OCI-LY7 (cell line): ENCODE data around the gene PRKD2. TPM values are rescaled to one million over a fixed set of nuclear protein-coding genes. Genes with fewer than 3 reads are reported as not detected.

Experiments used
- BruUV-seq: library from RNA; stranded (reverse); fragments of 400-500 nt; replicated peaks from 2 replicates; lab custom pipeline; 2021; lab: Mats Ljungman, UMichigan
- CTCF ChIA-PET: fragments of 300-600 bp; sonication (Branson Sonifier 250); formaldehyde crosslinking; loops from one replicate; lab custom pipeline; 2022; ENCODE audit warnings: antibody characterized with exemption; ENCODE audit not compliant: unreplicated experiment; lab: Charles Lee
- POLR2A ChIA-PET: fragments of 300-600 bp; sonication (Branson Sonifier 250); formaldehyde crosslinking; loops from one replicate; lab custom pipeline; 2022; ENCODE audit warnings: antibody characterized with exemption; lab: Charles Lee
- DNase-seq: peaks from one replicate; pipeline ENCODE4 v3.0.0-alpha.2; 2015; ENCODE audit warnings: low spot score
- H2AFZ ChIP-seq: fragments of 200-600 bp; sonication (generic), shearing (Covaris generic); 2 replicates; pipeline ENCODE4 v1.6.1; 2014; ENCODE audit warnings: mild to moderate bottlenecking, antibody characterized with exemption, low read length, moderate library complexity
- H3K27ac ChIP-seq: fragments of 200-600 bp; sonication (generic); 2 replicates; pipeline ENCODE4 v1.5.1; 2014; ENCODE audit warnings: mixed run types, low read depth, mild to moderate bottlenecking, moderate library complexity, low read length, inconsistent platforms; ENCODE audit not compliant: poor library complexity, severe bottlenecking
- H3K36me3 ChIP-seq: fragments of 200-600 bp; sonication (generic); 2 replicates; pipeline ENCODE4 v1.6.1; 2014; ENCODE audit warnings: mild to moderate bottlenecking, antibody characterized with exemption, low read length, moderate library complexity, mixed read lengths; ENCODE audit not compliant: insufficient read depth
- H3K4me1 ChIP-seq: fragments of 200-600 bp; sonication (generic); 2 replicates; pipeline ENCODE4 v1.5.1; 2014; ENCODE audit warnings: mild to moderate bottlenecking, low read length; ENCODE audit not compliant: insufficient read depth, poor library complexity, severe bottlenecking
- H3K4me2 ChIP-seq: fragments of 200-600 bp; sonication (generic); 2 replicates; pipeline ENCODE4 v1.6.1; 2014; ENCODE audit warnings: mild to moderate bottlenecking, low read length
- H3K4me3 ChIP-seq: fragments of 200-600 bp; sonication (generic); 2 replicates; pipeline ENCODE4 v1.5.1; 2014; ENCODE audit warnings: mild to moderate bottlenecking, low read depth, low read length; ENCODE audit not compliant: poor library complexity, severe bottlenecking
- H3K79me2 ChIP-seq: fragments of 200-600 bp; sonication (generic); 2 replicates; pipeline ENCODE4 v1.6.1; 2016; ENCODE audit warnings: low read depth, mild to moderate bottlenecking, low read length, moderate library complexity, mixed read lengths; ENCODE audit not compliant: insufficient read depth
- H3K9me2 ChIP-seq: fragments of 200-600 bp; sonication (generic); 2 replicates; pipeline ENCODE4 v1.6.1; 2016; ENCODE audit warnings: mild to moderate bottlenecking, low read length, mixed read lengths; ENCODE audit not compliant: insufficient read depth
- H3K9me3 ChIP-seq: fragments of 200-600 bp; sonication (generic); 2 replicates; pipeline ENCODE4 v1.6.1; 2014; ENCODE audit warnings: mild to moderate bottlenecking, mixed run types, low read length, mixed read lengths
- H4K20me1 ChIP-seq: fragments of 200-600 bp; sonication (generic); 2 replicates; pipeline ENCODE4 v1.6.1; 2014; ENCODE audit warnings: mild to moderate bottlenecking, antibody characterized with exemption, low read length, moderate library complexity, mixed read lengths; ENCODE audit not compliant: insufficient read depth
- EZH2phosphoT487 ChIP-seq: fragments of 200-600 bp; sonication (generic); IDR thresholded peaks from 2 replicates; pipeline ENCODE4 v1.6.1; 2018; ENCODE audit warnings: low read depth, borderline replicate concordance, mild to moderate bottlenecking, mixed run types, antibody characterized with exemption, low read length, moderate library complexity, mixed read lengths
- intact Hi-C: fragments of 100-400 bp; cut with micrococcal nuclease; formaldehyde crosslinking; loops from one replicate; pipeline ENCODE4 v1.10.0; 2022; ENCODE audit not compliant: unreplicated experiment
- total RNA-seq, 2 experiments: library from RNA; depleted of rRNA in 1 of 2; stranded (reverse); fragments of >200 nt in 1 of 2; shearing (Covaris generic) in 1 of 2; gene quantifications; 2 replicates each; pipeline ENCODE4 v1.2.3, GENCODE V29; 2014 to 2022
- TF ChIP-seq, protein P1 (sequence below): fragments of 200-600 bp; sonication (generic); conservative IDR thresholded peaks from 2 replicates; pipeline ENCODE4 v1.5.1; 2014; ENCODE audit warnings: mild to moderate bottlenecking, antibody characterized with exemption, low read length, moderate library complexity, mixed read lengths

The PRKD2 gene
- total RNA-seq, 2 experiments from 2014 or later, result 30.5 to 89.2 TPM

- intact Hi-C loops, result loop anchor here (5.0 kb wide), 1 partner anchor 71 kb away; the partner anchor contains the start of gene SLC1A5
- DNase-seq, result peak; percentile 34
- Histone ChIP-seq H3K9me3 (no peaks in the 10 kb centered on the region), H3K27ac (peak overlapping the region; percentile 95), H4K20me1 (peaks cover 8% of the 10 kb centered on the region; the same call in 1 of the 2 replicates), H3K4me2 (peak overlapping the region; percentile 99), H3K79me2 (peaks cover 40% of the 10 kb centered on the region), H3K4me1 (peaks cover 56% of the 10 kb centered on the region), H3K4me3 (peak overlapping the region; percentile 92), H2AFZ (no peak overlapping the region), H3K36me3 (peaks cover 53% of the 10 kb centered on the region), H3K9me2 (no peaks in the 10 kb centered on the region)
- ChIA-PET CTCF (no interaction called here), POLR2A (interaction anchor here (0.5 to 0.7 kb wide), 4 partner anchors 11 to 508 kb away, joined by 3 to 8 read pairs (median 4); no protein-coding TSS in a partner anchor)
- no peak for TF ChIP-seq EZH2phosphoT487
- TF ChIP-seq, protein P1, sequence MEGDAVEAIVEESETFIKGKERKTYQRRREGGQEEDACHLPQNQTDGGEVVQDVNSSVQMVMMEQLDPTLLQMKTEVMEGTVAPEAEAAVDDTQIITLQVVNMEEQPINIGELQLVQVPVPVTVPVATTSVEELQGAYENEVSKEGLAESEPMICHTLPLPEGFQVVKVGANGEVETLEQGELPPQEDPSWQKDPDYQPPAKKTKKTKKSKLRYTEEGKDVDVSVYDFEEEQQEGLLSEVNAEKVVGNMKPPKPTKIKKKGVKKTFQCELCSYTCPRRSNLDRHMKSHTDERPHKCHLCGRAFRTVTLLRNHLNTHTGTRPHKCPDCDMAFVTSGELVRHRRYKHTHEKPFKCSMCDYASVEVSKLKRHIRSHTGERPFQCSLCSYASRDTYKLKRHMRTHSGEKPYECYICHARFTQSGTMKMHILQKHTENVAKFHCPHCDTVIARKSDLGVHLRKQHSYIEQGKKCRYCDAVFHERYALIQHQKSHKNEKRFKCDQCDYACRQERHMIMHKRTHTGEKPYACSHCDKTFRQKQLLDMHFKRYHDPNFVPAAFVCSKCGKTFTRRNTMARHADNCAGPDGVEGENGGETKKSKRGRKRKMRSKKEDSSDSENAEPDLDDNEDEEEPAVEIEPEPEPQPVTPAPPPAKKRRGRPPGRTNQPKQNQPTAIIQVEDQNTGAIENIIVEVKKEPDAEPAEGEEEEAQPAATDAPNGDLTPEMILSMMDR, result peak; percentile 64
- BruUV-seq, result no TSS peak
Observed at GRCh38 chr19:46715975-46716671, 791 bp downstream of the PRKD2 start.

DNA sequence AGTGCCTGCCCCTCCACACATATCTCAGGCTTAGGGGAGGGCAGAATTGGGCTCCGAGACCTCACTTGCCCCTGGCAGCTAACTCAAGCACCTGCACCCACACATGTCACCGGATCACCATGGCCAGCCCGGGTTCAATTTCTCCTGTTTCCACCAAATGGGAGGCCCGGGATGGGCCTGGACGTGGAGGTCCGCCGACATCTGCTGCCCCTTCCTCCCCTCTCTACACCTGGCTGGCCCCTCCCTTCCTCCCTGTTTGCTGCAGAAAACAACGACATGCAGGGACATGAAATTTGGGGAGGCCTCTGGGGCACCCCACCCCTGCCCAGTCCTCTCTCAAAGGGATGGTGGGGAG is 1.3 kb downstream of the PRKD2 start:
- POLR2A ChIA-PET, result no interaction called here
- peak overlapping the region; percentile 92 for H3K4me3 ChIP-seq
- DNase-seq, result peak; percentile 24

More for the DNA sequence above, 1.3 kb downstream of the PRKD2 start:
- TF ChIP-seq, protein P1, result no peak
- TF ChIP-seq EZH2phosphoT487, result no peak
- H3K9me3 ChIP-seq, result no peaks in the 10 kb centered on the region
- H3K4me2 ChIP-seq, result peak overlapping the region; percentile 99
- intact Hi-C loops, result loop anchor here (5.0 kb wide), 1 partner anchor 72 kb away; the partner anchor contains the start of gene SLC1A5
- H3K27ac ChIP-seq, result peak overlapping the region; percentile 95
- peaks cover 8% of the 10 kb centered on the region; the same call in 1 of the 2 replicates for H4K20me1 ChIP-seq
- H3K9me2 ChIP-seq, result no peaks in the 10 kb centered on the region
- peaks cover 53% of the 10 kb centered on the region for H3K36me3 ChIP-seq
- no peak overlapping the region for H2AFZ ChIP-seq
- CTCF ChIA-PET, result interaction anchor here (0.8 kb wide), 1 partner anchor 11 kb away, joined by 3 read pairs; no protein-coding TSS in a partner anchor
- peaks cover 50% of the 10 kb centered on the region for H3K4me1 ChIP-seq
- BruUV-seq, result no TSS peak
- peaks cover 43% of the 10 kb centered on the region for H3K79me2 ChIP-seq
